ENCODE measurements around the gene FMNL2. TPM values are rescaled to one million over a fixed set of nuclear protein-coding genes. Genes with fewer than 3 reads are reported as not detected.

The FMNL2 gene
- total and polyA plus RNA-seq, 11 donors = 4.7 to 19.4 (median 5.5) TPM

- 86 to 89% (median 88%) methylated on average over 3 of the region's 3 CpGs for WGBS, 4 donors
- no peak for TF ChIP-seq POLR2A (IDR thresholded peaks at IDR 0.05)
- no peak for TF ChIP-seq CTCF (IDR thresholded peaks at IDR 0.05)
- ATAC-seq = no peak
- no peak for DNase-seq
- no peak overlapping the region for H3K27ac ChIP-seq
- peaks cover 0 to 4% (median 0%) of the 10 kb centered on the region in 9 donors for H3K27me3 ChIP-seq
- H3K4me3 ChIP-seq = no peak overlapping the region
- intact Hi-C loops (cut with DNase I) = no loop called here
- no peaks in the 10 kb centered on the region for H3K4me1 ChIP-seq
- H3K9me3 ChIP-seq = no peaks in the 10 kb centered on the region
- no peaks in the 10 kb centered on the region for H3K36me3 ChIP-seq
Observed at GRCh38 chr2:152301131-152301530, 33.8 kb upstream of the FMNL2 start.

GRCh38 chr2:152303951-152304350 is 31.0 kb upstream of the FMNL2 start:
- 80 to 96% (median 81%) methylated on average over 2 of the region's 2 CpGs for WGBS, 4 donors
- no peaks in the 10 kb centered on the region for H3K36me3 ChIP-seq
- no peak overlapping the region for H3K27ac ChIP-seq
- no peak for TF ChIP-seq POLR2A (IDR thresholded peaks at IDR 0.05)
- TF ChIP-seq CTCF (IDR thresholded peaks at IDR 0.05) = no peak
- no peaks in the 10 kb centered on the region for H3K9me3 ChIP-seq
- no peak overlapping the region for H3K4me3 ChIP-seq
- H3K27me3 ChIP-seq = peaks cover 0 to 4% (median 0%) of the 10 kb centered on the region in 9 donors
- intact Hi-C loops (cut with DNase I) = no loop called here
- ATAC-seq (no peak), DNase-seq (no peak)
- H3K4me1 ChIP-seq = no peaks in the 10 kb centered on the region

- WGBS, 4 donors = 79 to 94% (median 82%) methylated on average over 1 of the region's 1 CpG
Observed at GRCh38 chr2:152304836-152305235, 30.1 kb upstream of the FMNL2 start.

GRCh38 chr2:152307863-152308262 is 27.1 kb upstream of the FMNL2 start:
- Histone ChIP-seq H3K36me3 (no peaks in the 10 kb centered on the region), H3K9me3 (no peaks in the 10 kb centered on the region), H3K27ac (no peak overlapping the region), H3K4me1 (no peaks in the 10 kb centered on the region), H3K4me3 (no peak overlapping the region), H3K27me3 (no peaks in the 10 kb centered on the region)
- no peak for DNase-seq
- intact Hi-C loops (cut with DNase I) = no loop called here
- 64 to 85% (median 78%) methylated on average over 1 of the region's 1 CpG for WGBS, 4 donors
- ATAC-seq = no peak
- TF ChIP-seq POLR2A (IDR thresholded peaks at IDR 0.05) = no peak
- TF ChIP-seq CTCF (IDR thresholded peaks at IDR 0.05) = no peak

More at GRCh38 chr2:152304836-152305235, 30.1 kb upstream of the FMNL2 start:
- Histone ChIP-seq H3K4me1 (no peaks in the 10 kb centered on the region), H3K4me3 (no peak overlapping the region), H3K9me3 (no peaks in the 10 kb centered on the region), H3K36me3 (no peaks in the 10 kb centered on the region), H3K27me3 (peaks cover 0 to 4% (median 0%) of the 10 kb centered on the region in 9 donors), H3K27ac (no peak overlapping the region)
- ATAC-seq (no peak), DNase-seq (no peak)
- TF ChIP-seq POLR2A (IDR thresholded peaks at IDR 0.05) (no peak), CTCF (IDR thresholded peaks at IDR 0.05) (no peak)
- intact Hi-C loops (cut with DNase I) = no loop called here

All from heart left ventricle (tissue), 16 donors.